ENCODE data around the gene THBS3. TPM values are rescaled to one million over a fixed set of nuclear protein-coding genes. Genes with fewer than 3 reads are reported as not detected.
"Not testable (repeated sequence)": the region's sequence is repeated elsewhere in the genome, so short reads cannot be mapped to it uniquely, and the experiment has no call there.

THBS3 gene
- total RNA-seq, 1 experiment from 2014 or later, result 2.8 TPM

GRCh38 chr1:155208541-155209311 is 1.0 kb upstream of the THBS3 start, which contains the start of gene MTX1:
MTX1 (plus strand) TSS chr1:155208695; CDS start chr1:155208805, 110 bp downstream.
- peak; percentile 67 for DNase-seq (ENCODE audit: low spot score)

GRCh38 chr1:155206891-155207805 is 549 bp downstream of the THBS3 start:
- DNase-seq (ENCODE audit: low spot score), result peak; percentile 72

- DNase-seq (ENCODE audit: low spot score), result no peak
Measured at GRCh38 chr1:155205969-155206593, 1.6 kb downstream of the THBS3 start.

GRCh38 chr1:155205035-155205434 is 2.7 kb downstream of the THBS3 start:
- DNase-seq (ENCODE audit: low spot score), result no peak

GRCh38 chr1:155202731-155203515 is 4.8 kb downstream of the THBS3 start:
- DNase-seq (ENCODE audit: low spot score), result no peak

GRCh38 chr1:155202198-155202597 is 5.5 kb downstream of the THBS3 start:
- no peak for DNase-seq (ENCODE audit: low spot score)

- DNase-seq (ENCODE audit: low spot score), result no peak
Measured at GRCh38 chr1:155200920-155201319, 6.8 kb downstream of the THBS3 start.

- DNase-seq (ENCODE audit: low spot score), result no peak
Measured at GRCh38 chr1:155199792-155200191, 7.9 kb downstream of the THBS3 start.

- no peak for DNase-seq (ENCODE audit: low spot score)
Measured at GRCh38 chr1:155198547-155198906, 9.2 kb downstream of the THBS3 start.

- DNase-seq (ENCODE audit: low spot score), result no peak
Measured at GRCh38 chr1:155197901-155198546, 9.7 kb downstream of the THBS3 start.

- DNase-seq (ENCODE audit: low spot score), result no peak
Measured at GRCh38 chr1:155196893-155197638, 10.6 kb downstream of the THBS3 start.

GRCh38 chr1:155196103-155196892 is 11.4 kb downstream of the THBS3 start:
- DNase-seq (ENCODE audit: low spot score), result no peak

GRCh38 chr1:155195201-155196102 is 12.2 kb downstream of the THBS3 start:
- DNase-seq (ENCODE audit: low spot score), result no peak

- not testable (repeated sequence) for DNase-seq (ENCODE audit: low spot score)
Measured at GRCh38 chr1:155193991-155194240, 13.8 kb downstream of the THBS3 start.

GRCh38 chr1:155193275-155193990 is 14.3 kb downstream of the THBS3 start:
- peak; percentile 85 for DNase-seq (ENCODE audit: low spot score)

GRCh38 chr1:155192346-155193274 is 15.1 kb downstream of the THBS3 start:
- DNase-seq (ENCODE audit: low spot score), result no peak

GRCh38 chr1:155191904-155192303 is 15.8 kb downstream of the THBS3 start:
- DNase-seq (ENCODE audit: low spot score), result no peak

Data from H4 (cell line).